Pons (tissue), 1 donor: Measurements from ENCODE around the gene NUDT16L1.
"Not testable (repeated sequence)": the region's sequence is repeated elsewhere in the genome, so short reads cannot be mapped to it uniquely, and the experiment has no call there.

Experiments used
- DNase-seq: peaks from one replicate; pipeline ENCODE4 v3.0.0-alpha.2; 2016; ENCODE audit warnings: low spot score

The NUDT16L1 gene

DNA sequence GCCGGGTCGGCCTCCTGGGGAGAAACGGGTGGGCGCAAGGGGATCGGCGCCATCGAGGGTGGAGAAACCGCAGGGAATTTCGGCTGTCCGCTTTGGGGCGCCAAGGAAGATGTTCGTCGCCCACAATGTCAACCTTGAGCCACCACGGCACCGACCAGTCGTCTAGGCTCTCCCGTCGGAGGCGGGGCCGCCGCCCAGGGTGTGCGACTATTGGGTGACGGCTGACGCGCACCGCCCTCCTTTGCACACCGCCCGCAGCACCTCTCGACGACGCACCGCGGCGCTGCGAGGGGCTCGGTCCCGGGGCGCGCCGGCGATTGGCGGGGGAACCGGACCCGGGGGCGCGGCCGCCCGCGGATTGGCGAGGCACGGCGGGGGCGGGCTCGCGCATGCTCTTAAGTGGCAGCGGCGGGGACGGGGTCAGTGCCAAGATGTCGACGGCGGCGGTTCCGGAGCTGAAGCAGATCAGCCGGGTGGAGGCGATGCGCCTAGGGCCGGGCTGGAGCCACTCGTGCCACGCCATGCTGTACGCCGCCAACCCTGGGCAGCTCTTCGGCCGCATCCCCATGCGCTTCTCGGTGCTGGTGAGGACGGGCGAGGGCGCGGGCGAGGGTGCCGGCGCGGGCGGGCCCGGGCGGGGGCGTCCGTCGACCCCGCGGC, at the start of gene NUDT16L1:
Gene NUDT16L1, plus strand, starts transcription at position 267 of the 660 bp plus-strand sequence. Its CDS starts 165 bp downstream, at position 432.
- peak; percentile 95 for DNase-seq

- no peak for DNase-seq
Observed at GRCh38 chr16:4646773-4647643, 46.4 kb upstream of the NUDT16L1 start.

DNA sequence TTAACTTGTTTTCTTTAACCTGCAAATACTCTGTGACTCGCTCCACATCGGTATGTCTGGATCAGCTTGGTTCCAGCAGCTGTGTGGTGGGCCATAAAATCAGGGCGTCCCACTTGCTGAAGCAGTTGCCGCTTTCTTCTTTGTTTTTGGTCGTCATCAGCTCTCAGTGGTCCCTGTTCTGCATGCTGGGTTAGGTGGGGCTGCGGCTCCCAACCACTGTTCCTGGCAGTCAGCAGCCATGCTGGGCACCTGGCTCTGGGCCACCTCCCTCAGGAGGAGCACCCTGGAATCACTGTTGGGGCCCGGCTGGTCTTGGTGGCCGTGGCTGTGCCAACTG, 45.8 kb upstream of the NUDT16L1 start:
- no peak for DNase-seq

GRCh38 chr16:4648917-4649316, 44.4 kb upstream of the NUDT16L1 start:
- DNase-seq: no peak

DNA sequence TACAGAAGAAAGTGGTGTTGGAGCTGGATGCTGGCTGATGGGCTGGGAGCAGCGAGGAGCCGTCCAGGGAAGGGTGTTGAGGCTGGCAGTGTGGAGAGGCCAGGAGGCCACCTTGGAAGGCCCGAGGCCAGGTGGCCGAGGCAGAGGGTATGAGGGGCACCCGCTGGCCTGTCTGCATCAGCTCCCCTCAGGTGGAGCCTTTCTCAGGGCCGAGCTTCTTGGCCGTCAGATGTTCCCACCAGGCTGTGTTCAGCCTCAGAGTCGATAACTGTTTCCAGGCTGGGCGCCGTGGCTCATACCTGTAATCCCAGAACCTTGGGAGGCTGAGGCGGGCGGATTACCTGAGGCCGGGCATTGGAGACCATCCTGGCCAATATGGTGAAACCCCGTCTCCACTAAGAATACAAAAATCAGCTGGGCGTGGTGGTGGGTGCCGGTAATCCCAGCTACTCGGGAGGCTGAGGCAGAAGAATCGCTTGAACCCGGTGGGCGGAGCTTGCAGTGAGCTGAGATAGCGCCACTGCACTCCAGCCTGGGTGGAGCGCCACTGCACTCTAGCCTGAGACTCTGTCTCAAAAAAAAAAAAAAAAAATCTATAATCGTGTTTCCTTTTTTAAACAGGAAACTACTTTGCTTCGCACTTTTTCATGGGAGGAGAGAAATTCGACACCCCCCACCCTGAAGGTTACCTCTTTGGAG, 43.5 kb upstream of the NUDT16L1 start:
- no peak for DNase-seq

DNA sequence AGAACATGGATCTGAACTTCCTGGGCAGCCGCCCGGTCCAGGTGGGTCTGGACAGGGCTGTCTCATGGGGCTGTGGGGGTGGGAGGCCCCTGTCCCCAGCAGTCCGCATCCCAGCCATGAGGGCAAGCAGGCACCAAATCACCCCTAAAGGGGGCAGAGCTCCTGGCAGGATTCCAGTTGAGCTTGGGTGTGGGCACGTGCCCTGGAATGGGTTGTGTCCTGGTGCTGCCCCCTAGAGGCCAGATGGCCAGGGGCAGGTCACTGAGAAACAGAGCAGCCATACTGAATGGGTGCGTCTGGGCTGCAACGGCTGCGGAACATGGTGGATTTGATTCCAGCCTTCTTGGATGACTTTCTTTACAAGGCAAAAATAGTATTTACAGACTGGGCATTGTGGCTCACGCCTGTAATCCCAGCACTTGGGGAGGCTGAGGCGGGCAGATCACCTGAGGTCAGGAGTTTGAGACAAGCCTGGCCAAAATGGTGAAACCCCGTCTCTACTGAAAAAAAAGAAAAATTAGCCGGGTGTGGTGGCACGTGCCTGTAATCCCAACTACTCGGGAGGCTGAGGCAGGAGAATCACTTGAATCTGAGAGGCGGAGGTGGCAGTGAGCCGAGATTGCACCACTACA, 42.8 kb upstream of the NUDT16L1 start:
- DNase-seq: not testable (repeated sequence)

- no peak for DNase-seq
Observed at GRCh38 chr16:4651827-4652226, 41.5 kb upstream of the NUDT16L1 start.

DNA sequence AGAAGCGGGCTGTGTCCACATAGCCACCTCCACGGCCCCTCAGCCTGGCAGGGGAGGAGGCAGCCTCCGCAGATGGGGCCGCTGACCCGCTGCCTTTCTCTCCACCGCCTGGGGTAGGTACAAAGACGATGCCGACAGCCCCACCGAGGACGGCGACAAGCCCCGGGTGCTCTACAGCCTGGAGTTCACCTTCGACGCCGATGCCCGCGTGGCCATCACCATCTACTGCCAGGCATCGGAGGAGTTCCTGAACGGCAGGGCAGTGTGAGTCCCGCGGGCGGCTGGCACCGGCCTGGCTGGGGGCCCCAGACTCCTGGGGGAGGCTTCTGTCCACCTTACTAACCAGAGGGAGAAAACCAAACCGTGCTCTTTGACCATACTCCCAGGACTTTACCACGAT, 40.8 kb upstream of the NUDT16L1 start:
- DNase-seq: no peak

GRCh38 chr16:4654011-4654963, 39.1 kb upstream of the NUDT16L1 start:
- DNase-seq: no peak

DNA sequence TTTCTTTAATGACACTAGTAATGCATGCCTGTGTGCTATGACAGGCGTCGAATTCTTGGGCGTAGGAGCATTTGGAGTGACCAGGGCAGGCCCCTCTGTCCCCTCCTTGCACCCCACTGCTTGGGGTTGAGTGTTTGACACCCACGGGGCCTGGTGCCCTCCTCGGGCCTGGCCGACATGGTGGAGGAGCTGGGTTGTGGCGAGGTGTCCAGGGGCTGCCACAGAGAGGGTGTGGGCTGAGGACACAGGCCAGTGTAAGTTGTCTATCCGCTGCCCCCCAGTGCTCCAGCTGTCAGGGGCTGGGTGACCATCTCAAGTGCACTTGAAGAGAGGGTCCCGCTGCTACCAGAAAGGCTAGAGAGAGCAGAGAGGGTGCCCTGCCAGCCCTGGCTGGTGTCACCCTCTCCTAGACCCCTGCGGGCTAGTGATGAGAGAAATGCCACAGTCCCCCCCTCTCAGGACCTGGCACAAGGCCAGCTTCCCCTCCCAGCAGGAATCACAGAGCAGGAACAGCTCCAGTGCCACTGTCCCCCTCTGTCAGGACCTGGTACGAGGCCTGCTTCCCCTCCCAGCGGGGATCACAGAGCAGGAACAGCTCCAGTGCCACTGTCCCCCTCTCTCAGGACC, 38.3 kb upstream of the NUDT16L1 start:
- no peak for DNase-seq

DNA sequence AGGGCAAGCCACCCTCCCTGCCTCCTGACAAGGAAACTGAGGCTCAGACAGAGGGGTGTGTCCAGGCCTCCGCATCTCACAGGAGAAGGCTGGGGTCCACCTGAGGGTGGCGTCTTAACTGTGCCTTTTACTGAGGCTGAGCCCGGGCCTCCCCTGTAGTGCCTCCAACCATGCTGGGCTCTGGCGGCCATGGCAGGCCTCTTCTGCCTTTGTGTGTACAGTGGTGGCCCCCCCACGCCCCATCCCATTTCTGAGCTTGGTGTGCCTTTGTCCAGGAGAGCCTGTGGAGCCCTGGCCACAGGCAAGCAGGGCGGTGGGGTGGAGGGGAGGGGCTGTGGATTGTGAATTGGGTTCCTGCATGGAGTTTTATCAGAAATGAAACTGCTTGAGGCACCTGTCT, 37.6 kb upstream of the NUDT16L1 start:
- DNase-seq: no peak

DNA sequence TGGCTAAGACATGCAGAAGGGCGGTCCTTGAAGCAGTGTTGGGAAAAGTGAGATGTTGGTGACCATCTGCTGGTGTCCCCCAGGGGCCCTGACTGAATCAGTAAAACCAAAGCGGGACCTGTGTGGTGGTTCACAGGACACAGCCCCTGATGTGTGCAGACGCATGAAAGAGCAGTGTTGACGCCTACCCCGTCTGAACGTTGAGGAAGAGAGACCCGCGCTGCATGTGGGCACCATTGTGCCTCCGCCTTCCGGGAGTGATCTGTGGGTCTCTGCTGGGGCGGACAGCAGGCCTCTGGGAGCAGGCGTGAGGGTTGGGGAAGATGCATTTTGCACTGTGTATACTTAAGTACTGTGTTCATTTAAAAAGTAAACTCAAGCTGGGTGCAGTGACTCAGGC, 37.1 kb upstream of the NUDT16L1 start:
- DNase-seq: no peak

GRCh38 chr16:4656695-4657686, 36.4 kb upstream of the NUDT16L1 start:
- no peak for DNase-seq

GRCh38 chr16:4659363-4660353, 33.7 kb upstream of the NUDT16L1 start:
- no peak for DNase-seq

DNA sequence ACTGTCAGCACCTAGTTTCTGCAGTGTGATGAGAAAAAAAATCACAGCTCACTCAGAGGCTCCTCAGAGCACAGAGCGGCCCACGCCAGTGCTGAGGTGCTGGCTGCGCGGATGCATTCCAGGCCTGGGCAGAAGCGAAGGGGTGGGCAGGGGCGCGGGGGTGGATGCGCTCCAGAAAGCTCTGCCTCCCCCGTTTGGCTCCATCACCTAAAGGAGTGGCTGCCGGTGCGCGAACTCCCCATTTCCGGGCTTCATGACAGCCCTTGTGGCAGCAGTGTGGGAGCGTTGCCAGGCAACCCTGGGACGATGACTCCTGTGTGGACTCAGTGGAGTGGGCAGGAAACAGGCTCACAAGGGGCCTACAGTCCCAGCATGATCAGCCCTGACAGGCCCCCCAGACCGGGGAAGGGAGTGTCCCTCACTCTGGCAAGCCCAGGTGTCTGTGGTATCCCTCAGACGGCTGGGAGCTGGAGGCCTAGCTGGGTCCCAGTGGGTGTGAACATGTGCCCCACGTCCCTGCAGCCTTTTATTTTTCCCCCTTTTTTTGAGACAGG, 32.8 kb upstream of the NUDT16L1 start:
- no peak for DNase-seq

- peak; percentile 75 for DNase-seq
Observed at GRCh38 chr16:4661661-4662060, 31.7 kb upstream of the NUDT16L1 start.

- peak; percentile 50 for DNase-seq
Observed at GRCh38 chr16:4663465-4663776, 29.9 kb upstream of the NUDT16L1 start.
